ENCODE measurements around the gene LRRC3.
A peak's percentile ranks its signal among the peaks of the same experiment; 100 is the strongest.

Gene LRRC3, protein sequence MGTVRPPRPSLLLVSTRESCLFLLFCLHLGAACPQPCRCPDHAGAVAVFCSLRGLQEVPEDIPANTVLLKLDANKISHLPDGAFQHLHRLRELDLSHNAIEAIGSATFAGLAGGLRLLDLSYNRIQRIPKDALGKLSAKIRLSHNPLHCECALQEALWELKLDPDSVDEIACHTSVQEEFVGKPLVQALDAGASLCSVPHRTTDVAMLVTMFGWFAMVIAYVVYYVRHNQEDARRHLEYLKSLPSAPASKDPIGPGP

GRCh38 chr21:44454747-44455523 lies at the start of gene LRRC3:
TSS of gene LRRC3 (plus strand) at chr21:44455510. CDS start at chr21:44456645, 1,135 bp downstream.
- Histone ChIP-seq H3K27ac (ENCODE audit: low read length) (no peak within 1 kb of the TSS), H3K36me3 (ENCODE audit: control insufficient read depth, insufficient read depth, low read length) (no peaks in the 10 kb centered on the region), H3K4me3 (ENCODE audit: low read length) (peak within 1 kb of the TSS; percentile 71), H3K27me3 (ENCODE audit: control insufficient read depth, insufficient read depth, low read length) (no peaks in the 10 kb centered on the region), H3K4me1 (ENCODE audit: control insufficient read depth, insufficient read depth, low read length) (0 out of 2 replicates have a peak, but pooled peaks cover 2% of the 10 kb centered on the region), H3K9me3 (ENCODE audit: control insufficient read depth, insufficient read depth, low read length) (no peaks in the 10 kb centered on the region)
- no CpG with 5 or more reads among the region's 45 CpGs for WGBS (ENCODE audit: insufficient coverage, insufficient read length)
- peak; percentile 71 for DNase-seq (ENCODE audit: low read depth, low spot score)

GRCh38 chr21:44405948-44406872 lies 49.1 kb upstream of the LRRC3 start:
- no peak overlapping the region for H3K4me3 ChIP-seq (ENCODE audit: low read length)
- WGBS (ENCODE audit: insufficient coverage, insufficient read length) = no CpG with 5 or more reads among the region's 37 CpGs
- H3K9me3 ChIP-seq (ENCODE audit: control insufficient read depth, insufficient read depth, low read length) = no peaks in the 10 kb centered on the region
- H3K4me1 ChIP-seq (ENCODE audit: control insufficient read depth, insufficient read depth, low read length) = no peaks in the 10 kb centered on the region
- no peaks in the 10 kb centered on the region for H3K36me3 ChIP-seq (ENCODE audit: control insufficient read depth, insufficient read depth, low read length)
- no peak overlapping the region for H3K27ac ChIP-seq (ENCODE audit: low read length)
- DNase-seq (ENCODE audit: low read depth, low spot score) = no peak
- no peaks in the 10 kb centered on the region for H3K27me3 ChIP-seq (ENCODE audit: control insufficient read depth, insufficient read depth, low read length)

GRCh38 chr21:44406953-44407352 lies 48.4 kb upstream of the LRRC3 start:
- H3K4me1 ChIP-seq (ENCODE audit: control insufficient read depth, insufficient read depth, low read length) = no peaks in the 10 kb centered on the region
- no peaks in the 10 kb centered on the region for H3K9me3 ChIP-seq (ENCODE audit: control insufficient read depth, insufficient read depth, low read length)
- no peaks in the 10 kb centered on the region for H3K36me3 ChIP-seq (ENCODE audit: control insufficient read depth, insufficient read depth, low read length)
- H3K27me3 ChIP-seq (ENCODE audit: control insufficient read depth, insufficient read depth, low read length) = no peaks in the 10 kb centered on the region
- H3K27ac ChIP-seq (ENCODE audit: low read length) = no peak overlapping the region
- no peak for DNase-seq (ENCODE audit: low read depth, low spot score)
- no peak overlapping the region for H3K4me3 ChIP-seq (ENCODE audit: low read length)
- WGBS (ENCODE audit: insufficient coverage, insufficient read length) = no CpG with 5 or more reads among the region's 8 CpGs

GRCh38 chr21:44407493-44407892 lies 47.8 kb upstream of the LRRC3 start:
- Histone ChIP-seq H3K9me3 (ENCODE audit: control insufficient read depth, insufficient read depth, low read length) (no peaks in the 10 kb centered on the region), H3K4me3 (ENCODE audit: low read length) (no peak overlapping the region), H3K27me3 (ENCODE audit: control insufficient read depth, insufficient read depth, low read length) (no peaks in the 10 kb centered on the region), H3K4me1 (ENCODE audit: control insufficient read depth, insufficient read depth, low read length) (no peaks in the 10 kb centered on the region), H3K36me3 (ENCODE audit: control insufficient read depth, insufficient read depth, low read length) (no peaks in the 10 kb centered on the region), H3K27ac (ENCODE audit: low read length) (no peak overlapping the region)
- no peak for DNase-seq (ENCODE audit: low read depth, low spot score)
- WGBS (ENCODE audit: insufficient coverage, insufficient read length) = no CpG with 5 or more reads among the region's 7 CpGs

DNA sequence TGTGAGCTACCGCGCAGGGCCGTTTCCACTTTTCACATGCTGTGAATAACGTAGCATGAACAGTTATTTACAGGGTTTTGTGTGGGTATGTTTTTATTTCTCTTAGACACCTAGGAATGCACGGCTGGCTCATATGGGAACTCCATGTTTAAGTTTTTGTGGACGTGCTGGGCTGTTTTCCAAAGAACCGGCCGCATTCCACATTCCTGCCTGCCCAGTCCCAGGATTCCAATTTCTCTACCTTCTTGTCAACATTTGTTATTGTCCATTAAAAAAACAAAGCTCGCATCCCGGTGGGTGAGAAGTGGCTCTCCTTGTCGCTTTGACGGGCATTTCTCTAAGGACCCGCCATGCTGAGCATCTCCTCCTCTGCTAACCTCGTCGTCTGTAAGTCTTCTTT lies 47.1 kb upstream of the LRRC3 start:
- H3K27me3 ChIP-seq (ENCODE audit: control insufficient read depth, insufficient read depth, low read length) = no peaks in the 10 kb centered on the region
- no peaks in the 10 kb centered on the region for H3K36me3 ChIP-seq (ENCODE audit: control insufficient read depth, insufficient read depth, low read length)
- no peak overlapping the region for H3K27ac ChIP-seq (ENCODE audit: low read length)
- H3K9me3 ChIP-seq (ENCODE audit: control insufficient read depth, insufficient read depth, low read length) = no peaks in the 10 kb centered on the region
- H3K4me3 ChIP-seq (ENCODE audit: low read length) = no peak overlapping the region
- no peak for DNase-seq (ENCODE audit: low read depth, low spot score)
- WGBS (ENCODE audit: insufficient coverage, insufficient read length) = no CpG with 5 or more reads among the region's 15 CpGs
- H3K4me1 ChIP-seq (ENCODE audit: control insufficient read depth, insufficient read depth, low read length) = no peaks in the 10 kb centered on the region

DNA sequence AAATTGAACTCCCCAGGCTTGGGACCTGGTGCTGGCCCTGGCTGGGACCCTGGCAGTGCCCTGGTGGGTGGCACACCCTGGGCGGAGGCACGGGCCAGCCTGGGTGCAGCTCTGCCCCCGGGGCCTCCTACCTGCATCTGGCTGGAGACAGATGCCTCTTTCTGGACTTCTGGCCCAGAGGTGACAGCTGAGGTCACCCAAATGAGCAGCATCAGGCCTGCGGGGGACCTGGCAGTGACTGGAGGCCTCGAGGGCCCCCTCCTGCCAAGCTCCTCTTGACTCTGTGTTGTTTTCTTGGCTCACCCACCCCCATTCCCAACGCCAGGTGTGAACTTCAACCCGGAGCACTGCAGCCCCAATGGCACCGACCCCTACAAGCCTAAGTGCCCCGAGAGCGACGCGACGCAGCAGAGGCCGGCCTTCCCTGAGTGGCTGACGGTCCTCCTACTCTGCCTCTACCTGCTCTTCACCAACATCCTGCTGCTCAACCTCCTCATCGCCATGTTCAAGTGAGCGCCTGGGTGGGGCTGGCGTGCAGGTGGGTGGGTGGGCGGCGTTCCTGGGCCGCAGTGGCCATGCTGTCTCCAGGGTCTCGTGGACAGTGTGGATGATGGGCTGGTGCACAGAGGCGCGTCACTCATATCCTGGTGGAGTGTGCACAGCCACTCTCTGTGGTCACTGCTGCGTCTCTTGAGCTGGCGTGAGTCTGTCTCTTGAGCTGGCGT lies 41.6 kb upstream of the LRRC3 start:
- Histone ChIP-seq H3K27ac (ENCODE audit: low read length) (no peak overlapping the region), H3K27me3 (ENCODE audit: control insufficient read depth, insufficient read depth, low read length) (no peaks in the 10 kb centered on the region), H3K4me1 (ENCODE audit: control insufficient read depth, insufficient read depth, low read length) (no peaks in the 10 kb centered on the region), H3K36me3 (ENCODE audit: control insufficient read depth, insufficient read depth, low read length) (no peaks in the 10 kb centered on the region; the same call in 1 of the 2 replicates), H3K9me3 (ENCODE audit: control insufficient read depth, insufficient read depth, low read length) (no peaks in the 10 kb centered on the region), H3K4me3 (ENCODE audit: low read length) (no peak overlapping the region)
- no peak for DNase-seq (ENCODE audit: low read depth, low spot score)
- WGBS (ENCODE audit: insufficient coverage, insufficient read length) = no CpG with 5 or more reads among the region's 27 CpGs

DNA sequence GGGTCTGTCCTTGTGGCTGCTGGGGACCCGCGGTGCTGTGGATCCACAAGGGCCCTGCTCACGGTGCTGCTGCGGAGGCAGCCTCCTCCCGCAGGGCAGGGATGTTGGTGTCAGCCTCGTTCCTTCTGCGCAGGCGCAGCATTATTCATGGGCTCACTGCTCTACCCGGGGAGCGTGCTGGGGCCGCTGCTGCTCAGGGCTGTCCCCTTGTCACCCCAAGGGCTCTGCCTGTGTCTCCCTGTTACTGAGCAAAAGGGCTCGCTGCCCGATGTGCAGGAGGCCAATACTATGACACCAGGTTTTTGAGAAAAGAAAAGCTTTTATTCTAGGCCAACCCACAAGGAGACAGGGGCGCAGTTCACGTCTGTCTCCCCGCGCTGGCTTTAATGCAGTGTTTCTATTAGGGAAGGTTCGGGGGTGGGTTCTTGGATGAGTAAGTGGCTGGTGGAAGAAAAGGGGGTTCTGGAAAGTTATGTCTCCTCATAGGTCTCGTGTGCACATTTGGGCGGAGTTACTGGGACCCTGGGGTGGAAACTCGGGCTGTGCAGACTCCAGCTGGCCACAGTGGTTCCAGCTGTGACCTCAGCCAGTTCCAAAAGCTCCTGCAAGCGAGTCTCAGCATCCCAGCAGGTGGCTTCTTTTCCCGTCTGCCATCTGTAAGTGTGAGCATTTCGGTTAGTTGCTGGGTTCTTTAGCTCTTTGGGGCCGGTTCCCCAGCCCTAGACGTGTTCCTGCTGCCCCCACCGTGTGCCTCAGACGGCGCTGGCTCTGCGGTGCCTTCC lies 40.8 kb upstream of the LRRC3 start:
- no CpG with 5 or more reads among the region's 30 CpGs for WGBS (ENCODE audit: insufficient coverage, insufficient read length)
- Histone ChIP-seq H3K4me3 (ENCODE audit: low read length) (no peak overlapping the region), H3K4me1 (ENCODE audit: control insufficient read depth, insufficient read depth, low read length) (no peaks in the 10 kb centered on the region), H3K27ac (ENCODE audit: low read length) (no peak overlapping the region), H3K9me3 (ENCODE audit: control insufficient read depth, insufficient read depth, low read length) (no peaks in the 10 kb centered on the region; the same call in 1 of the 2 replicates), H3K36me3 (ENCODE audit: control insufficient read depth, insufficient read depth, low read length) (no peaks in the 10 kb centered on the region; the same call in 1 of the 2 replicates), H3K27me3 (ENCODE audit: control insufficient read depth, insufficient read depth, low read length) (no peaks in the 10 kb centered on the region)
- DNase-seq (ENCODE audit: low read depth, low spot score) = no peak

DNA sequence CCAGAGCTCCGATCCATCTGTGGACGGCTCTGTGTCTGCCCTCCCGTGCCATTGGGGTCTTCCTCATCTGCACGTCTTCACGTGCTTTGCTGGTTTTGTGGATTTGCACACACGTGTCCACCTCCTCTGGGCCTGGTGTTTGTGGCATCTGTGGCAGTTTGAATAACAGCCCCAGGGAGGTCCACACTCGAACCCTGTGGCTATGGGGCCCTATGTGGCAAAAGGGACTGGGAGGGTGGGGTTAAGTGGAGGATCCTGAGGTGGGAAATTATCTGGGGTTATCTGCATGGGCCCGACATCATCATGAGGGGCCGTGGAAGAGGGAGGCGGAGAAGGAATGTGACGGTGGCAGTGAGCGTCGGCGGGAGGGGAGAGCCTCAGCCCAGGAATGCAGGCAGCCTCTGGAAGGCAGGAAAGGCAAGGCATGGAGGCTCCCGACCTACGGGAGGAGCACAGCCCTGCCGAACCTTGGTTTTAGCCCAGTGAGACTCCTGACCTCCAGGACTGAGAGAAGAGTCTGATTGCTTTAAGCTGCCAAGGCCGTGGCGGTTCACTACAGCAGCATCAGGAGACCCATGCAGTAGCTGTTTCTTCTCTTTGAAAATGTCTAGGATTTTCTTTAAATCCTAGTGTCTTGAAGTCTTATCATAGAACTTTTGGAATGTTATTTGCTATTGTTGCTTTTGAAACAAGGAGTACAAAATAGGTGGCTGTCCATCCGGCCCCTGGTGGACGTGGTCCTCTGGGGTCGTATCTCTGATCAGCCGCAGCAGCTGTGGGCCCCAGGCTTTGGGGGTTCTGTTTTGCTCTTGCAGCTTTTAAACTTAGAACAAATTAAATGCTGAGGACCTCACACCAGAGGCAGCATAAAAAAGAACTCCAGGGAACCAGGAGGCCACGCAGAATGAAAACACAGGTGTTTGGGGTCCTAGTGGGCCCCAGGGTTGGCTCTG lies 40.0 kb upstream of the LRRC3 start:
- no peak overlapping the region for H3K27ac ChIP-seq (ENCODE audit: low read length)
- no CpG with 5 or more reads among the region's 24 CpGs for WGBS (ENCODE audit: insufficient coverage, insufficient read length)
- H3K9me3 ChIP-seq (ENCODE audit: control insufficient read depth, insufficient read depth, low read length) = no peaks in the 10 kb centered on the region; the same call in 1 of the 2 replicates
- H3K4me1 ChIP-seq (ENCODE audit: control insufficient read depth, insufficient read depth, low read length) = no peaks in the 10 kb centered on the region
- no peak overlapping the region for H3K4me3 ChIP-seq (ENCODE audit: low read length)
- no peak for DNase-seq (ENCODE audit: low read depth, low spot score)
- H3K27me3 ChIP-seq (ENCODE audit: control insufficient read depth, insufficient read depth, low read length) = no peaks in the 10 kb centered on the region
- no peaks in the 10 kb centered on the region; the same call in 1 of the 2 replicates for H3K36me3 ChIP-seq (ENCODE audit: control insufficient read depth, insufficient read depth, low read length)

All from iPS DF 6.9 (cell line).